Astrocyte of the spinal cord (primary cell): Measurements from ENCODE around the gene SCAF11.

Source experiments
- DNase-seq: peaks from one replicate; pipeline ENCODE4 v3.0.0; 2011; ENCODE audit warnings: low read depth, low spot score
- H3K4me3 ChIP-seq: 2 replicates; pipeline ENCODE4 v1.5.1; 2011; ENCODE audit warnings: low read depth, mild to moderate bottlenecking, low read length, moderate library complexity
- CTCF ChIP-seq: IDR thresholded peaks from 2 replicates; pipeline ENCODE4 v1.5.1; 2012; ENCODE audit warnings: low read depth, mild to moderate bottlenecking, low read length, inconsistent platforms
- in situ Hi-C: cut with HindIII; loops from 2 replicates; pipeline ENCODE4 v1.10.0; 2017; ENCODE audit warnings: low sequenced_read_pairs

Gene SCAF11

GRCh38 chr12:45909041-45909713 lies 81.2 kb downstream of the SCAF11 start:
- DNase-seq: no peak
- no peak for TF ChIP-seq CTCF
- H3K4me3 ChIP-seq: no peak overlapping the region
- in situ Hi-C loops: no loop called here

GRCh38 chr12:45907955-45908354 lies 82.4 kb downstream of the SCAF11 start:
- DNase-seq: no peak
- in situ Hi-C loops: no loop called here
- H3K4me3 ChIP-seq: no peak overlapping the region
- no peak for TF ChIP-seq CTCF

GRCh38 chr12:45898094-45898493 lies 92.3 kb downstream of the SCAF11 start:
- no peak for TF ChIP-seq CTCF

GRCh38 chr12:45895961-45896360 lies 94.4 kb downstream of the SCAF11 start:
- no peak for DNase-seq
- in situ Hi-C loops: no loop called here
- TF ChIP-seq CTCF: no peak
- H3K4me3 ChIP-seq: no peak overlapping the region

More at GRCh38 chr12:45898094-45898493, 92.3 kb downstream of the SCAF11 start:
- in situ Hi-C loops: no loop called here
- no peak overlapping the region for H3K4me3 ChIP-seq
- DNase-seq: no peak

GRCh38 chr12:45893240-45893639 lies 97.1 kb downstream of the SCAF11 start:
- H3K4me3 ChIP-seq: no peak overlapping the region
- in situ Hi-C loops: no loop called here
- DNase-seq: no peak
- peak; percentile 20 for TF ChIP-seq CTCF

GRCh38 chr12:45890276-45890675 lies 100.1 kb downstream of the SCAF11 start:
- TF ChIP-seq CTCF: no peak
- in situ Hi-C loops: no loop called here
- DNase-seq: no peak
- no peak overlapping the region for H3K4me3 ChIP-seq
